Measurements from ENCODE around the gene CDYL. TPM values are rescaled to one million over a fixed set of nuclear protein-coding genes. Genes with fewer than 3 reads are reported as not detected.
A peak's percentile ranks its signal among the peaks of the same experiment; 100 is the strongest.

CDYL gene
- total and polyA plus RNA-seq, 2 of the 4 experiments (the other 2 are of a cell fraction): 14.2 to 92.1 TPM

DNA sequence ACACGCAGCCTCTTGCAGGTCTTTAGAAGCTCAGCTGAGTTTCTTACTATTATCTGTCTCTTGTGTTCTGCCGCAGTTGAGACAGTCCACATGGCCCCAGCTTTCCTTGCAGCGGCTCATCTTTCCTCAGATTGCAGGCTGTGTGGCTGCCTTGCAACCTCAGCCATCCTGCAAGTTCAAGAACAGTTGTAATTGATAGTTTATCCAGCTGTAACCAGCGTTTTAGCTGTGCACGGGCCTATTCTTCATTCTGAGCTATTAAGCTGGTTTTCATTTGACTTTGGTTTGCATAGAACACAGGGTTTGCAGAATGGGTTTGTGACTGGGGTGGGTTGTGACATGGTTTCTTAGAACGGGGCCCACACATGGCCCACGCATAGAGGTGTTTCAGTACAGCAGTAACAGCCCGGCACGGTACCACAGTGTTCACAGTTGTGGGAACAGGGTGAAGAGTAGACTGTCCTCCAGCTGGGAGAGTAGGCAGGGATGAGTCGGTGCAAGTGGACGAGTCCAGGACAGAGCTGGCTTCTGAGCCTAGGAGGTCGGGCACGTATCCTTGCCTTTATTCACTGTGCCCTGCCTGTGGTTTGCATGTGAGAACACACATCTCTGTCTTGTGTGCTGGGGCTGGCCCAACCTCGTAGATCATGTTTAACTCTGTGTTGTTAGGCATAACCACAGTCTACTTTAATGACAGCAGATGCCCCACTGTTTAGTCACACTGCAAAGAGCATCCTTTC, 138.4 kb downstream of the CDYL start:
- Histone ChIP-seq H3K4me3 (ENCODE audit: insufficient read depth, low read depth, low read length) (no peak overlapping the region), H3K56ac (ENCODE audit: extremely low read depth, insufficient read depth, low read length) (no peak overlapping the region), H2BK5ac (ENCODE audit: low read depth, low read length, poor library complexity, severe bottlenecking) (no peak overlapping the region), H3K9ac (ENCODE audit: low read depth, low read length) (no peak overlapping the region), H3K4me2 (ENCODE audit: low read depth, low read length) (peak overlapping the region; percentile 25; the same call in 1 of the 2 replicates), H4K91ac (ENCODE audit: insufficient read depth, low read depth, low read length) (peak overlapping the region; percentile 32; the same call in 1 of the 2 replicates), H4K8ac (ENCODE audit: low read depth in 2 of 2, low read length in 2 of 2) (peak overlapping the region in 1 of 2 experiments; percentile 15; a peak in 1 of 4 replicates), H3K36me3 (ENCODE audit: control insufficient read depth, insufficient read depth, low read length) (peaks cover 2% of the 10 kb centered on the region; the same call in 1 of the 2 replicates), H3K9me1 (ENCODE audit: insufficient read depth, low read length) (peaks cover 19% of the 10 kb centered on the region), H2AFZ (replicated peaks; ENCODE audit: low read length, poor library complexity) (peak overlapping the region; percentile 59), H4K5ac (ENCODE audit: low read depth, low read length) (no peak overlapping the region), H3K27ac (ENCODE audit: insufficient read depth, low read length) (peak overlapping the region; percentile 41; the same call in 1 of the 2 replicates), H3K27me3 (ENCODE audit: control insufficient read depth, insufficient read depth, low read length) (no peaks in the 10 kb centered on the region), H3K79me1 (ENCODE audit: low read depth in 1 of 2, low read length in 2 of 2) (peaks cover 15 to 68% of the 10 kb centered on the region in 2 experiments), H2AK5ac (ENCODE audit: low read depth, low read length) (peak overlapping the region; percentile 1; the same call in 1 of the 2 replicates), H3K18ac (ENCODE audit: low read depth, low read length) (no peak overlapping the region), H2AK9ac (replicated peaks; ENCODE audit: low read depth, low read length, poor library complexity) (peak overlapping the region; percentile 47), H2BK20ac (ENCODE audit: low read depth, low read length) (no peak overlapping the region), H3K23ac (ENCODE audit: low read depth, low read length) (peak overlapping the region; percentile 56; the same call in 1 of the 2 replicates), H2BK120ac (ENCODE audit: low read depth, low read length) (no peak overlapping the region), H4K20me1 (ENCODE audit: insufficient read depth, low read length) (peaks cover 18% of the 10 kb centered on the region), H3K4me1 (ENCODE audit: control insufficient read depth, insufficient read depth, low read length) (peaks cover 14% of the 10 kb centered on the region), H3K4ac (ENCODE audit: low read depth, low read length) (peak overlapping the region; percentile 59), H3K14ac (replicated peaks; ENCODE audit: low read depth, low read length) (peak overlapping the region; percentile 35; the same call in 1 of the 2 replicates), H2BK15ac (ENCODE audit: low read depth, low read length) (no peak overlapping the region), H3K9me3 (ENCODE audit: control insufficient read depth, insufficient read depth, low read length) (no peaks in the 10 kb centered on the region)
- in situ Hi-C loops (cut with MboI; ENCODE audit: low sequenced_read_pairs) (no loop called here), dilution Hi-C loops (cut with HindIII; ENCODE audit: low sequenced_read_pairs, unreplicated experiment) (no loop called here), intact Hi-C loops (cut with micrococcal nuclease) (no loop called here)
- ChIA-PET POLR2A (ENCODE audit: unreplicated experiment) (no interaction called here), CTCF (interaction anchor here (0.7 kb wide), 1 partner anchor 90 kb away, joined by 3 read pairs; no protein-coding TSS in a partner anchor)
- peak; percentile 83 for ATAC-seq (ENCODE audit: low read depth)
- DNase-seq: peak; percentile 69
- TF ChIP-seq FOS (IDR thresholded peaks at IDR 0.05; ENCODE audit: low read depth, low read length) (0 out of 2 replicates have a peak, but pooled peaks have one; percentile 19), MXI1 (IDR thresholded peaks at IDR 0.05; ENCODE audit: borderline replicate concordance, low read depth, low read length) (no peak)
- no TSS peak for BruUV-seq (replicated peaks)
- 39% methylated on average over 8 of the region's 14 CpGs; no CpG with 5 or more reads in 1 of the 2 experiments for WGBS, 2 experiments (ENCODE audit: extremely low coverage in 2 of 2, insufficient read length in 1 of 2)

All from IMR-90 (cell line).